Measurements from ENCODE around the gene TAAR6. TPM values are rescaled to one million over a fixed set of nuclear protein-coding genes. Genes with fewer than 3 reads are reported as not detected.
"Not testable (repeated sequence)": the region's sequence is repeated elsewhere in the genome, so short reads cannot be mapped to it uniquely, and the experiment has no call there.

The TAAR6 gene
- polyA plus RNA-seq, 1 donor (not counting 4 experiments of a cell fraction or from before 2014, with no cell fraction given), result not detected

DNA sequence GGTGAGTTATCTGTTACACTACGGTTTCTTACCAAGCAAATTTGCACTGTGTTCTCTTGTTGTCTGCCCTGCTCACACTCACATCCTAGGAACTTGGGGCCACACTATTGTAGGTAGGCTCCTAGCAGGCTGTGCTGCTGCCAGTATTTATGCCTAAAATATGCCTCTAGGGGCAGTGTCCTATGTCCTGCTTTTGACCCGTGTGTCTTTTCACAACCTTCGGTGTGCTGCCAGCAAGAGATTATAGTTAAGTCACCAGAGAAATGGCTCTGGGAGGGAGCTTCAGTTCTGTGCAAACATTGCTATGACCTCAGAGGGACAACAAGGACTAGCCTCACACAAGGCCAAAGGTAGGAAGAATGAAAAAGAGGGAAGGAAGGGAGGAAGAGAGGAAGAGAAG is 28.4 kb downstream of the TAAR6 start:
- Histone ChIP-seq H3K79me2 (ENCODE audit: control insufficient read depth, insufficient read depth, low read length) (no peaks in the 10 kb centered on the region), H3K9ac (ENCODE audit: control insufficient read depth, extremely low read depth, insufficient read depth, low read length) (no peak overlapping the region), H3K27me3 (ENCODE audit: control insufficient read depth, extremely low read depth, insufficient read depth, low read length) (no peaks in the 10 kb centered on the region), H4K20me1 (ENCODE audit: control insufficient read depth, extremely low read depth, insufficient read depth, low read length) (no peaks in the 10 kb centered on the region), H3K9me3 (ENCODE audit: control insufficient read depth, low read depth, low read length) (no peaks in the 10 kb centered on the region), H3K27ac (ENCODE audit: control insufficient read depth, insufficient read depth, low read length) (no peak overlapping the region), H3K4me2 (ENCODE audit: control insufficient read depth, extremely low read depth, insufficient read depth, low read depth, low read length) (no peak overlapping the region), H3K36me3 (ENCODE audit: control insufficient read depth in 2 of 2, extremely low read depth in 1 of 2, insufficient read depth in 2 of 2, low read length in 2 of 2) (no peaks in the 10 kb centered on the region), H3K9me1 (ENCODE audit: control insufficient read depth, extremely low read depth, insufficient read depth, low read length) (no peaks in the 10 kb centered on the region), H3K4me1 (ENCODE audit: control insufficient read depth, extremely low read depth, insufficient read depth, low read length) (no peaks in the 10 kb centered on the region), H3K4me3 (ENCODE audit: control insufficient read depth in 2 of 3, extremely low read depth in 1 of 3, insufficient read depth in 2 of 3, low read depth in 1 of 3, low read length in 3 of 3) (no peak overlapping the region), H2AFZ (ENCODE audit: control insufficient read depth, low read length) (no peak overlapping the region)
- FAIRE-seq, result no peak
- TF ChIP-seq, protein P1, sequence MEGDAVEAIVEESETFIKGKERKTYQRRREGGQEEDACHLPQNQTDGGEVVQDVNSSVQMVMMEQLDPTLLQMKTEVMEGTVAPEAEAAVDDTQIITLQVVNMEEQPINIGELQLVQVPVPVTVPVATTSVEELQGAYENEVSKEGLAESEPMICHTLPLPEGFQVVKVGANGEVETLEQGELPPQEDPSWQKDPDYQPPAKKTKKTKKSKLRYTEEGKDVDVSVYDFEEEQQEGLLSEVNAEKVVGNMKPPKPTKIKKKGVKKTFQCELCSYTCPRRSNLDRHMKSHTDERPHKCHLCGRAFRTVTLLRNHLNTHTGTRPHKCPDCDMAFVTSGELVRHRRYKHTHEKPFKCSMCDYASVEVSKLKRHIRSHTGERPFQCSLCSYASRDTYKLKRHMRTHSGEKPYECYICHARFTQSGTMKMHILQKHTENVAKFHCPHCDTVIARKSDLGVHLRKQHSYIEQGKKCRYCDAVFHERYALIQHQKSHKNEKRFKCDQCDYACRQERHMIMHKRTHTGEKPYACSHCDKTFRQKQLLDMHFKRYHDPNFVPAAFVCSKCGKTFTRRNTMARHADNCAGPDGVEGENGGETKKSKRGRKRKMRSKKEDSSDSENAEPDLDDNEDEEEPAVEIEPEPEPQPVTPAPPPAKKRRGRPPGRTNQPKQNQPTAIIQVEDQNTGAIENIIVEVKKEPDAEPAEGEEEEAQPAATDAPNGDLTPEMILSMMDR (optimal IDR thresholded peaks at IDR 0.05 in 1 of 3, IDR thresholded peaks at IDR 0.05 in 1 of 3, conservative IDR thresholded peaks at IDR 0.05 in 1 of 3; ENCODE audit: extremely low read depth in 1 of 3, insufficient read depth in 2 of 3, low read length in 3 of 3), result peak; percentile 38 to 60 (median 50)
- no peak for TF ChIP-seq EZH2 (IDR thresholded peaks at IDR 0.05; ENCODE audit: low read length)
- dilution Hi-C loops (cut with MboI; ENCODE audit: extremely low pct_ligation_motif_present, low sequenced_read_pairs), result no loop called here
- no peak for DNase-seq (ENCODE audit: low read depth, low spot score)

DNA sequence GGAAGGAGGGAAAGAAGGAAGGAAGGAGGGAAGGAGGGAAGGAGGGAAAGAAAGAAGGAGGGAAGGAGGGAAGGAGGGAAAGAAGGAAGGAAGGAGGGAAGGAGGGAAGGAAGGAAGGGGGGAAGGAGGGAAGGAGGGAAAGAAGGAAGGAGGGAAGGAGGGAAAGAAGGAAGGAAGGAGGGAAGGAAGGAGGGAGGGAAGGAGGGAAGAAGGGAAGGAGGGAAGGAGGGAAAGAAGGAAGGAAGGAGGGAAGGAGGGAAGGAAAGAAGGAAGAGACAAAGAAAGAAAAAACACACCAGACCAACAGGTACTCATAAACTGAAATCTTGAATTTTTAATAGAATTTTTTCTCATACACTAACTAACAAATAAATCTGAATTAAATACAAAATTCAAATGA is 30.8 kb downstream of the TAAR6 start:
- dilution Hi-C loops (cut with MboI; ENCODE audit: extremely low pct_ligation_motif_present, low sequenced_read_pairs); H3K9me3 ChIP-seq (ENCODE audit: control insufficient read depth, low read depth, low read length); H3K79me2 ChIP-seq (ENCODE audit: control insufficient read depth, insufficient read depth, low read length): not testable (repeated sequence)

DNA sequence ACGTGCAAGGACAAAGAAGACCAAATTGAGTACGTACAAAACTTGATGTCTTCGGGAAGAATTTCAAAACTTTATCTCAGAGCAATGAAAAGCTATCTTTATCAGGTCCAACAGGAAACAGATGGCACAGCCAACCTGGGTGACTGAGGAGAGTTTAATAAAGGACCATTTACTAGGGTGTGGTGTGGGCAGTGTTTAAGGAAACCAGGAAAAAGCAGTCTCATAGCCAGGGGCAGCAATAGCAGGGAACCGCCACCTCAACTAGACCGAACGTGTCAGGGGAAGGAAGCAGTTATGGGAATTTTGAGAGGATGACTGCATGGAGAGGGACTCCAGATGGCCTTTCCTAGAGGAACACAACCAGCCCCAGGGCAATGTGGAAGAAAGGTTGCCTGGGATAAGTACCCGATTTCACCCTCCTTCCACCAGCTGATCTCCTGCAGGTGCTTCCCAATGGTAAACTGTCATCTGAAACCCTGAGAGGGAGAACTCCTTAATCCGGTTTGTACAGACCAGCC is 34.6 kb downstream of the TAAR6 start:
- peak; percentile 79 for FAIRE-seq
- H3K27ac ChIP-seq (ENCODE audit: control insufficient read depth, insufficient read depth, low read length), result no peak overlapping the region
- dilution Hi-C loops (cut with MboI; ENCODE audit: extremely low pct_ligation_motif_present, low sequenced_read_pairs), result no loop called here
- H3K36me3 ChIP-seq (ENCODE audit: control insufficient read depth in 2 of 2, extremely low read depth in 1 of 2, insufficient read depth in 2 of 2, low read length in 2 of 2), result no peaks in the 10 kb centered on the region
- TF ChIP-seq, protein P1 (optimal IDR thresholded peaks at IDR 0.05 in 1 of 3, IDR thresholded peaks at IDR 0.05 in 1 of 3, conservative IDR thresholded peaks at IDR 0.05 in 1 of 3; ENCODE audit: extremely low read depth in 1 of 3, insufficient read depth in 2 of 3, low read length in 3 of 3), result no peak
- no peak for TF ChIP-seq EZH2 (IDR thresholded peaks at IDR 0.05; ENCODE audit: low read length)
- H3K9me3 ChIP-seq (ENCODE audit: control insufficient read depth, low read depth, low read length), result no peaks in the 10 kb centered on the region
- peak overlapping the region; percentile 40 for H2AFZ ChIP-seq (ENCODE audit: control insufficient read depth, low read length)
- H3K4me3 ChIP-seq (ENCODE audit: control insufficient read depth in 2 of 3, extremely low read depth in 1 of 3, insufficient read depth in 2 of 3, low read depth in 1 of 3, low read length in 3 of 3), result no peak overlapping the region
- H3K9me1 ChIP-seq (ENCODE audit: control insufficient read depth, extremely low read depth, insufficient read depth, low read length), result no peaks in the 10 kb centered on the region
- no peak for DNase-seq (ENCODE audit: low read depth, low spot score)
- H3K27me3 ChIP-seq (ENCODE audit: control insufficient read depth, extremely low read depth, insufficient read depth, low read length), result no peaks in the 10 kb centered on the region
- H3K4me2 ChIP-seq (ENCODE audit: control insufficient read depth, extremely low read depth, insufficient read depth, low read depth, low read length), result peak overlapping the region; percentile 48
- H3K9ac ChIP-seq (ENCODE audit: control insufficient read depth, extremely low read depth, insufficient read depth, low read length), result no peak overlapping the region
- H3K79me2 ChIP-seq (ENCODE audit: control insufficient read depth, insufficient read depth, low read length), result no peaks in the 10 kb centered on the region
- peaks cover 8% of the 10 kb centered on the region for H3K4me1 ChIP-seq (ENCODE audit: control insufficient read depth, extremely low read depth, insufficient read depth, low read length)
- no peaks in the 10 kb centered on the region for H4K20me1 ChIP-seq (ENCODE audit: control insufficient read depth, extremely low read depth, insufficient read depth, low read length)

More for the DNA sequence above, 30.8 kb downstream of the TAAR6 start:
- H3K4me3 ChIP-seq (ENCODE audit: control insufficient read depth in 2 of 3, extremely low read depth in 1 of 3, insufficient read depth in 2 of 3, low read depth in 1 of 3, low read length in 3 of 3); H3K36me3 ChIP-seq (ENCODE audit: control insufficient read depth in 2 of 2, extremely low read depth in 1 of 2, insufficient read depth in 2 of 2, low read length in 2 of 2); H3K9me1 ChIP-seq (ENCODE audit: control insufficient read depth, extremely low read depth, insufficient read depth, low read length); H3K27ac ChIP-seq (ENCODE audit: control insufficient read depth, insufficient read depth, low read length); H3K4me2 ChIP-seq (ENCODE audit: control insufficient read depth, extremely low read depth, insufficient read depth, low read depth, low read length); FAIRE-seq; H3K4me1 ChIP-seq (ENCODE audit: control insufficient read depth, extremely low read depth, insufficient read depth, low read length); H4K20me1 ChIP-seq (ENCODE audit: control insufficient read depth, extremely low read depth, insufficient read depth, low read length); DNase-seq (ENCODE audit: low read depth, low spot score); H3K9ac ChIP-seq (ENCODE audit: control insufficient read depth, extremely low read depth, insufficient read depth, low read length); H2AFZ ChIP-seq (ENCODE audit: control insufficient read depth, low read length); H3K27me3 ChIP-seq (ENCODE audit: control insufficient read depth, extremely low read depth, insufficient read depth, low read length): not testable (repeated sequence)
